ENCODE data around the gene MPPED2. TPM values are rescaled to one million over a fixed set of nuclear protein-coding genes. Genes with fewer than 3 reads are reported as not detected.

MPPED2 gene
- total and polyA plus RNA-seq, 12 donors, result 2.2 to 15.1 (median 10.4) TPM

DNA sequence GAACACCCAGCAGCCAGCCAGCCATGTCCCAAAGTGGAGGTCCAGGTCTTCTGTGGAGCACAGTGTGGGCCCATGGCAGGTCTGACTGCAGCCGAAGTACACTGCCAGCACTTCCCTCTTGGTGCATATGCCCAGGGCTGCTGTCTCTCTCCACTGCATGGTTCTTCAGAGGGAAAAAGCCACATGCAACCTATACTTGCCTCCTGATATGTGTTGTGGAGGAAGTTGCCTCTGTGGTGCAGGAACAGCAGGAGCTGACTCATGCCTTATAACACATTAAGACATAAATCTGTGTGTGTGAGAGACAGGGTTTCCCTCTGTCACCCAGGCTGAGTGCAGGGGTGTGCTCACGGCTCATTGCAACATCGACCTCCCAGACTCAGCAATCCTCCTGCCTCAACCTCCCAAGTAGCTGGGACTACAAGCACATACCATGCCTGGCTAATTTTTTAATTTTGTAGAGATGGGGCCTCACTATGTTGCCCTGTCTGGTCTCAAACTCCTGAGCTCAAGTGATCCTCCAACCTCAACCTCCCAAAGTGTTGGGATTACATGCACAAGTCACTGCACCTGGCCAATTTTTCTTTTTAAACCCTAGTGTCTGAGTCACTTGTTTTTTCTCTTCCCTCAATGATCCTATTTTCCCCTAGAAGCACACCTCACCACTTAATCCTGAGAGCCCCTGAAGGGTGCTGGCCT lies 98.8 kb downstream of the MPPED2 start:
- ATAC-seq, result peak; percentile 19 to 77 (median 54)
- H3K36me3 ChIP-seq, result no peaks in the 10 kb centered on the region
- no peaks in the 10 kb centered on the region for H3K27me3 ChIP-seq
- H3K4me1 ChIP-seq, result peaks cover 3 to 61% (median 38%) of the 10 kb centered on the region in 9 donors
- no peak for TF ChIP-seq CTCF (IDR thresholded peaks at IDR 0.05)
- intact Hi-C loops (cut with DNase I), result loop anchor here in 5 of 10 donors (5.0 to 10.0 kb wide), 2 partner anchors 95 to 97 kb away; partner anchors contain the start of gene MPPED2 (in 3 of the 5)
- no peak overlapping the region for H3K4me3 ChIP-seq
- 86 to 95% methylated on average over 3 of the region's 3 CpGs for WGBS, 2 donors
- peak overlapping the region in 2 of 10 donors; percentile 3 to 48 for H3K27ac ChIP-seq
- H3K9me3 ChIP-seq, result no peaks in the 10 kb centered on the region
- no peak for DNase-seq

- Histone ChIP-seq H3K36me3 (no peaks in the 10 kb centered on the region), H3K27ac (no peak overlapping the region), H3K27me3 (no peaks in the 10 kb centered on the region), H3K9me3 (no peaks in the 10 kb centered on the region), H3K4me3 (no peak overlapping the region), H3K4me1 (peaks cover 3 to 72% (median 50%) of the 10 kb centered on the region in 9 donors)
- DNase-seq (no peak), ATAC-seq (no peak)
- intact Hi-C loops (cut with DNase I), result loop anchor here in 5 of 10 donors (5.0 to 10.0 kb wide), 2 partner anchors 97 to 99 kb away; partner anchors contain the start of gene MPPED2 (in 3 of the 5)
- TF ChIP-seq CTCF (IDR thresholded peaks at IDR 0.05), result no peak
- WGBS, 2 donors, result 87% methylated on average over 3 of the region's 3 CpGs
Measured at GRCh38 chr11:30485756-30486155, 100.4 kb downstream of the MPPED2 start.

DNA sequence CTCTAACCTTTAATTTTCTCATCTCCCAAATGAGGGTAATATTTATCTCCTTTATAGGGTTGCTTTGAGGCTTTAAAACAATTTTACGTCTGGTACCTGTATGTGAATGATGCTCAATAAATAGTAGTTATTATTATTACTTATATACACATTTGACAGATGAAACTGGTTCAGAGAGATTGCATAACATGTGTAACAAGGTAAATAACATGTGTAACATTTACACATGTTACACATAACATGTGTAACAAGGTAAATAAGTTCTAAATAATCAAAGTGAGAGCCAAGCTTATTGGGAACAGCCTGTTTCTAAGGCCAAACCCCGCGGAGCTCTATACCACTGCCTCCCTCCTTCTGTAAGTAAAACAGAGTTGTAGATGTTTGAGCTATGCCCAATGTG lies 100.9 kb downstream of the MPPED2 start:
- H3K36me3 ChIP-seq, result no peaks in the 10 kb centered on the region
- H3K27me3 ChIP-seq, result no peaks in the 10 kb centered on the region
- no peak for TF ChIP-seq CTCF (IDR thresholded peaks at IDR 0.05)
- H3K4me3 ChIP-seq, result no peak overlapping the region
- no peak for DNase-seq
- no peak for ATAC-seq
- H3K4me1 ChIP-seq, result peaks cover 3 to 72% (median 55%) of the 10 kb centered on the region in 9 donors
- intact Hi-C loops (cut with DNase I), result loop anchor here in 5 of 10 donors (5.0 to 10.0 kb wide), 2 partner anchors 97 to 100 kb away; partner anchors contain the start of gene MPPED2 (in 3 of the 5)
- H3K9me3 ChIP-seq, result no peaks in the 10 kb centered on the region
- H3K27ac ChIP-seq, result no peak overlapping the region
- WGBS, 2 donors, result 80 to 83% methylated on average over 3 of the region's 3 CpGs

DNA sequence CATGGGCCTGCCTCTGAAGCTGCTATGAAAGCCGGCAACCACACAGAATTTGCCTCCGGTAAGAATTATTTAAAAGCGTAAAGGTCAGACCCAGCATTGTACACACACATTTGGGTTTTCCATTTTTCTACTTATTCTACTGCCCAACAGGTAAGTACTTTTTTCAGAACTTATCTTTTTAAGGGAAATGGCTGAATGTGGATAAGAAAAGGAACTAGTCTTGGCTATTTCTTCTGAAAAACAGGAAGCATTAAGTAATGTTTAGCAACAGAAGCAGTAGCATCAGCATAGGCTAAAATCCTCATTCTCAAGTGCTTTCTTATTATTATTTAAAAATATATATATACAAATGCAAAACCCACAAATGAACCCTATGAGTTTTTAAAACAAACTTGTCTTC lies 103.1 kb downstream of the MPPED2 start:
- TF ChIP-seq CTCF (IDR thresholded peaks at IDR 0.05), result no peak
- no peak for DNase-seq
- peaks cover 8 to 71% (median 54%) of the 10 kb centered on the region in 9 donors for H3K4me1 ChIP-seq
- H3K4me3 ChIP-seq, result peak overlapping the region in 3 of 10 donors; percentile 1 to 26 (median 14)
- no peak for ATAC-seq
- WGBS, 2 donors, result 19 to 24% methylated on average over 3 of the region's 3 CpGs
- intact Hi-C loops (cut with DNase I), result loop anchor here in 4 of 10 donors (5.0 to 10.0 kb wide), 2 partner anchors 102 to 104 kb away; partner anchors contain the start of gene MPPED2 (in 4 of the 4)
- no peaks in the 10 kb centered on the region for H3K27me3 ChIP-seq
- H3K9me3 ChIP-seq, result no peaks in the 10 kb centered on the region
- H3K27ac ChIP-seq, result peak overlapping the region in 9 of 10 donors; percentile 33 to 77 (median 51)
- H3K36me3 ChIP-seq, result no peaks in the 10 kb centered on the region

Data from heart right ventricle (tissue), 16 donors.